SH-SY5Y (cell line): ENCODE data around the gene NKAIN1.

Source experiments
- GATA2 ChIP-seq: IDR thresholded peaks from 2 replicates; pipeline ENCODE4 v1.6.1; 2011; ENCODE audit warnings: mild to moderate bottlenecking, low read depth, low read length
- GATA3 ChIP-seq: IDR thresholded peaks from 2 replicates; pipeline ENCODE4 v1.6.1; 2011; ENCODE audit warnings: low read depth, mild to moderate bottlenecking, low read length, moderate library complexity

DNA sequence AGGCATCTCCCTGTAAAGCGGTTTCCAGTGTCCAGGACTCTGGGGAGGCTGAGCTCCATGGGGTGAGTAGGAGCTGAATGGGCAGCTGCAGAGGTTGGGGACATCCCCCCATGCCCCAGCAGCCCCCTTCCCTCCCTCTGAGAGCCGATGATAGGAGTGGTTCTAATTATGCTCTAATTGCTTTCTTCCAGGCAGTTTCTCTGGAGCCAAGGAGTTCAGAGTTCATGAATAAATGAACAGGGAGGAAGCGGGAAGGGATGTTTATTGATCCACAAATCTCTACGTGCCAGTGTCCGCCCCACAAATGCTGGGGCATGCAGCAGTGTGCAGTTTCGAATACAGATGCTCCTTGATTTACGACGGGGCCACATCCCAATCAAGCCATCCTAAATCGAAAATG is 15.6 kb downstream of the NKAIN1 start:
- TF ChIP-seq GATA2: no peak
- TF ChIP-seq GATA3: no peak
